Measurements from ENCODE around the gene PLA2G4B.

DNA sequence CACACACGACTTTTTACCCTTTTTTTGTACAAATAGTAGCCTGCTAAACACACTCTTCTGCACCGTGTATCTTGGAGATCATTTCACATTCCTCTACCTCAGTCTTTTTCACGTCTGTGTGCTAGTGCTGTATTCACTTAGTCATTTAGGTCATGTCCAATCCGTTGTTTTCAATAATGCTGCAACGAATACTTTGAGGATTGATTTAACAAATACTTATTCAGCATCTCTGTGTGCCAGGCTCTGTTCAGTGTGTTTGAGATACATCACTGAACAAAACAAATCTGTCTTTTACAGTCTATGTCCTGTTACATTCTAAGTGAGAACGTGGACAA lies 9.9 kb upstream of the PLA2G4B start:
- TF ChIP-seq, protein P1, sequence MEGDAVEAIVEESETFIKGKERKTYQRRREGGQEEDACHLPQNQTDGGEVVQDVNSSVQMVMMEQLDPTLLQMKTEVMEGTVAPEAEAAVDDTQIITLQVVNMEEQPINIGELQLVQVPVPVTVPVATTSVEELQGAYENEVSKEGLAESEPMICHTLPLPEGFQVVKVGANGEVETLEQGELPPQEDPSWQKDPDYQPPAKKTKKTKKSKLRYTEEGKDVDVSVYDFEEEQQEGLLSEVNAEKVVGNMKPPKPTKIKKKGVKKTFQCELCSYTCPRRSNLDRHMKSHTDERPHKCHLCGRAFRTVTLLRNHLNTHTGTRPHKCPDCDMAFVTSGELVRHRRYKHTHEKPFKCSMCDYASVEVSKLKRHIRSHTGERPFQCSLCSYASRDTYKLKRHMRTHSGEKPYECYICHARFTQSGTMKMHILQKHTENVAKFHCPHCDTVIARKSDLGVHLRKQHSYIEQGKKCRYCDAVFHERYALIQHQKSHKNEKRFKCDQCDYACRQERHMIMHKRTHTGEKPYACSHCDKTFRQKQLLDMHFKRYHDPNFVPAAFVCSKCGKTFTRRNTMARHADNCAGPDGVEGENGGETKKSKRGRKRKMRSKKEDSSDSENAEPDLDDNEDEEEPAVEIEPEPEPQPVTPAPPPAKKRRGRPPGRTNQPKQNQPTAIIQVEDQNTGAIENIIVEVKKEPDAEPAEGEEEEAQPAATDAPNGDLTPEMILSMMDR (IDR thresholded peaks at IDR 0.05), result no peak
- TF ChIP-seq EZH2 (IDR thresholded peaks at IDR 0.05; ENCODE audit: borderline replicate concordance, insufficient read depth, low read depth, low read length, poor library complexity, severe bottlenecking), result no peak
